NCI-H1436 (cell line): ENCODE results near the gene INPP5E.

Experiments
- DNase-seq: peaks from one replicate; lab custom pipeline; 2025; lab: John Stamatoyannopoulos, UW

INPP5E gene

DNA sequence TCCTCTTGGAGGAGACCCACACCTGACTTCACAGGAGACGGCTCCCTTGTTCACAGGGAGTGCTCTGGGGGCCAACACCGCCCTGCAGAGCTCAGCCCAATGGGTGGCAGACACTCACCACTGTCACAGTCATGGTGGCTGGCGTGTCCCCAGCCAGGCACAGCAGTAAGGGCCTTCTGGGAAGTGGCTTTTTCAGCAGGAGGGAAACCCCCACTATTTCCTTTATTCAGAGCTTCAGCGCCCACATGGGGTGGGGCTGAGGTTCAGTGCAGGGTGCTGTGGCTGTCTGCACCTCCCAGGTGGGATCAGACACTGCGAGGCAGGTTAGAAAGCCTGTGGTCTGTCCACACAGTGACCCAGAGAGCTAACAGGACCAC, 36.1 kb downstream of the INPP5E start:
- no peak for DNase-seq

DNA sequence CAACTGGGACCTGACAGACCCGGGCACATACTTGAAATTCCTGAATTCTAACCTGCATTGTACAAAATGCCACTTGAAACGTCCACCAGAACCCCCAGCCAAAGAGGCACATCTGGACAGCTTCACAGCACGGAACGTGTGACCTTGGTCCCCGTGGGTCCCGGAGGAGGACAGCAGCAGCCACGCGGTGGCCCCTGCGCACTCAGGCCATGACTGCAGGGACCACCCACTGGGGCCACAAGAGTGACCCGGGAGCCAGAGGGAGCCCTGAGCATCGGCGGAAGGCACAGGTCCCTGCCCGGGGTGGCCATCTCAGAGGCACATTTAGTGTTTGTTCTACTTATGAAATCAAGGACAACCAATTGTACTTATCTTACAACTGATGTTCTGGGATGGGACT, 37.6 kb downstream of the INPP5E start:
- DNase-seq = no peak

DNA sequence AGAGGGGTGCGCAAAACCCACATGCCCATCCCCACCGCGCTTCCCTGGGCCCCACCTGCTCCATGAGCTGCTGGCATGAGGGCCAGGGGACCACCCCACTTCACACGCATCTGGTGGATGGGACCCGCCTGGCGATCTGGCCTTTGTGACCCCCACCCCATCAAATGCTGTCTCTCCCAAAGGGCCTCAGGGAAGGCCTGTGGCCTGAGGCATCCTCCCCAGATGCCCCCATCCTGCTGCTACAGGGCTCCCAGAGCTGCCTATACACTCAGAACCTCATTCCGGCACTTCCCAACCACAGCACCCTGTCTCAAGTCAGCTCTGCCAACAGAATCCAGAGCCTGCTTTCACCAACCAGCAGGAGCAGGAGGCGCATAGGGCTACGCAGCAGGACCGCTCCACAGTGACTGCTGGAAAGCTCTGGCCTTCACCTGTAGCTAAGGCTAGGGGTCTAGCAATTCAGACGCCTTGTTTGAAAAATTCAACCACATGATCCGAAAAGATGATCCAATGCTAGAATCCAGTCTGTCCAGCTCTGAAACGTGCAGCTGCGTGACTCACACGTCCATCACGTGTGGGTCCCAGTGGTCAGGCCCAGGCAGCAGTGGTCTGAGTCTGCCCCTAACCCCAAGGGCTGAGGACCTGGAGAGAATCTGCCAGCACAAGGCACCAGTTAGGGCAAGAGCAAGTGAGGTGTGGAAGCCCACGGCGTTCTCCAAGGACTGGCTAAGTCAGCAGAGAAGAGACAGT, 38.3 kb downstream of the INPP5E start:
- DNase-seq = no peak

DNA sequence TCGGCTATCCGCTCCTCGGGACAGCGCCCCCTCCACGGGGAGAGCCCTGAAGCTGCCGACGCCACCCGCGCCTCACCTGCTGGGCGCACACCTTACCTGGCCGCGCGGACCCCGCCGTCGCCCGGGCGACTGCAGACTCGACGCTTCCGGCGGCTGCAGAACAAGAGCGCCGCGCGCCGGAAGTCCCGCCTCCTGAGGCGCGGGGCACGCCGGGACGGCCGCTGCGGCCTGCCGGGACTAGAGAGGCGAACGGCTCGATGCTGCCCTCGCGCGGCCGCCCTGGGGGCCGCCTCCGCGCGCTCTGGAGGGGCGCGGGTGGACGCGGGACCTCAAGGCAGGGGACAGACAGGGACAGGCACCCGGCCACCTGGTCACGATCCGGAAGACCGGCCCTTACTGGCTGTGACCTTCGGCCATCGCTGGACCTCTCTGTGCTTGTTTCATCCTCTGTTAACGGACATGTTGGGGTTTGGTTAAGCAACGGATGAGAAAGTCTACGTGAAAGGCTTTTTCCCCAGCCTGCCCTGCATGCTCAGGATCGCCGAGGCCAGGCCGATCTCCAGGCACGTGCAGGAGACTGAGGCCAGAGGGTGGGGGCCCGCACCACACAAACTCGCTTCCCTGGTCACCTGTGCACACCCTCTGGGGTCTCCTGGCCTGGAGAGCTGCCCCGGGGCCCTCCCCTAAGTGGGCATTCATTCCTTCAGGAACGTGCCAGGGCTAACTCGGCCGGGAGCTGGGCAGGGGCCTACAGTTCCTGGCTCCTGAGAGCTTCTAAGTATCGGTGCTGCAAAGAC, 39.4 kb downstream of the INPP5E start, which contains the start of gene SNAPC4:
Gene SNAPC4 (minus strand): TSS at position 133 of the 797 bp plus-strand sequence. CDS start 1,742 bp downstream, outside the sequence.
- DNase-seq = peak; percentile 84

DNA sequence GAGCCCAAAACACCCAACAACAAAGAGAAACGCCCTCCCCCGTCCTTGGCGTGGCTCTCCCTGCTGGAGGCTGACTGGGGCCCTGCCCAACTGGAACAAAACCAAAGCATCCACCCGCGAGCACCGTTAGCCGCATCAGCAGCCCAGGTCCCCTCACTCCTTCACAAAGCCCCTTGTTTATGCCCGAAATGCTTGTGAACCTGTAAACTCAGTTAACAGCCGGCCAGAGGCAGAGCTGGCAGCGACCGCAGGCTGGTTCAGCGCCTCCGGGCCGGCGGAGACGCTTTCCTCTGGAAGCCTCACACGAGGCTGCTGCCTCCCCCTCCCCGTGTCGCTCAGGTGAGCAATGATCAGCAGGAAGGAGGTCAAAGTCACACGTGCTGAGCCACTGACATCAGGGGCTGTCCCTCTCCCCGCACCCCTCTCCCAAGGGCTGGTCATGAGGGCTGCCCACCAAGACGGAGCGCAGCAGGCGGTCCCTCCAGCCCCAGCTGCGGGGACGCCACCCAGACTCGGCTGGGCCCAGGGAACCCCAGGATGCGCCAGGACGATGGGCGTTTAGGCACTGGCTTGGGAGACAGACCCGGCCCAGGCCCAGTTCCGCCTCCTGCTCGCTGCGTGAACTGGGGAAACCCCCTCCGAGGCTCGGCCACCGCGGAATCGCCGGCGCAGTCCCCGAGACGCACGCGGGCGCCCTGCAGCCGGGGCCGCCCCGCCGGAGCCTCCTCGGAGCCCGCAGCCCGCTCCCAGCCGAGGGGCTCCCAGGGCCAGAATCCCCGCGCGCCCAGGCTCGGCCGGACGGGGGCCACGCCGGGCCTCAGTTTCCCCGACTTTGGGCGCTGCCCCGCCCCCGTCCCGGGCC, 40.2 kb downstream of the INPP5E start:
- no peak for DNase-seq

DNA sequence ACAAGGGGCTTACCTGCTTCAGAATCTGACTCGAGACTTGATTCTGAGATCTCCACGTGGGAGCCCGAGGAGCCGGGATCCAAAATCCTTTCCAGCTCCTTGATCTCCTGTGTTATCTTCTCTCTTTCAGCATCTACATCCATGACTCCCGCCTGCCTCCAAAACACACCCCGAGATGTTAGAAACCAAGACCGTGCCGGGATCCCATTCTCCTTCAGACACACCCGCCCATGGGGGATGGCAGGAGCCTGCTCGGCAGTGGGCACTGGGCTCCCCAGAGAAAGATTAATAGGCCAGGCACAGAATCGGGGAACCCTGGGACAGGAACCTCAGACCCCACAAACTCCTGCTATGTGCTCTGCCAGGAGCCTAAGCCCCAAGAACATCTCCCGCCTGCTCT, 41.4 kb downstream of the INPP5E start:
- no peak for DNase-seq

DNA sequence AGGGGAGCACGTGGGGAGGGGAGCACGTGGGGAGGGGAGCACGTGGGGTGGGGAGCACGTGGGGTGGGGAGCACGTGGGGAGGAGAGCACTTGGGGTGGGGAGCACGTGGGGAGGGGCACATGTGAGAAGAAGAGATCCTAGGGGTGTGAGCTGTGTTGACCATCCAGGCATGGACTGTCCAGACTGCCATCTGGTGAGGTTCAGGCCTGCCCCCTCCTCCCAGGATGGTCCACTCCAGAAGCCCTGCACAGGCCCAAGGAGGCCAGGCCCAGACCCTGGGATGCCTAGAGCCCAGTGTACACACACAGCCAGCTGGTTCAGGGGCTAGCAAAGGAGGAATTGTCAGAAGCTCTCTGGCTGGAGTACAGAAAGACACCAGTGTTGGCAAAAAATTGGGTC, 42.0 kb downstream of the INPP5E start:
- no peak for DNase-seq

DNA sequence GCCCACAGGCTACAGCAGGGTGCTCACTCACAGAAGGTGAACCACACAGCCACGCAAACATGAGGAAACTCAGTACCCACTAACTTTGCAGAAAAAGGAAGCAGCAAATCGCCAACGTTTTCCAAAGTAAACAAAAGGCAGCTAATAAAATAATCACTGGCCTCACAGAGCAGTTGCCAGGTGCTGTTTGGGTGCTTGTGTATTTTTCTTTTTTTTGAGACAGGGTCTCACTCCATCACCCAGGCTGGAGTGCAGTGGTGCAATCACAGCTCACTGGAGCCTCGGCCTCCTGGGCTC, 43.5 kb downstream of the INPP5E start:
- DNase-seq = no peak

DNA sequence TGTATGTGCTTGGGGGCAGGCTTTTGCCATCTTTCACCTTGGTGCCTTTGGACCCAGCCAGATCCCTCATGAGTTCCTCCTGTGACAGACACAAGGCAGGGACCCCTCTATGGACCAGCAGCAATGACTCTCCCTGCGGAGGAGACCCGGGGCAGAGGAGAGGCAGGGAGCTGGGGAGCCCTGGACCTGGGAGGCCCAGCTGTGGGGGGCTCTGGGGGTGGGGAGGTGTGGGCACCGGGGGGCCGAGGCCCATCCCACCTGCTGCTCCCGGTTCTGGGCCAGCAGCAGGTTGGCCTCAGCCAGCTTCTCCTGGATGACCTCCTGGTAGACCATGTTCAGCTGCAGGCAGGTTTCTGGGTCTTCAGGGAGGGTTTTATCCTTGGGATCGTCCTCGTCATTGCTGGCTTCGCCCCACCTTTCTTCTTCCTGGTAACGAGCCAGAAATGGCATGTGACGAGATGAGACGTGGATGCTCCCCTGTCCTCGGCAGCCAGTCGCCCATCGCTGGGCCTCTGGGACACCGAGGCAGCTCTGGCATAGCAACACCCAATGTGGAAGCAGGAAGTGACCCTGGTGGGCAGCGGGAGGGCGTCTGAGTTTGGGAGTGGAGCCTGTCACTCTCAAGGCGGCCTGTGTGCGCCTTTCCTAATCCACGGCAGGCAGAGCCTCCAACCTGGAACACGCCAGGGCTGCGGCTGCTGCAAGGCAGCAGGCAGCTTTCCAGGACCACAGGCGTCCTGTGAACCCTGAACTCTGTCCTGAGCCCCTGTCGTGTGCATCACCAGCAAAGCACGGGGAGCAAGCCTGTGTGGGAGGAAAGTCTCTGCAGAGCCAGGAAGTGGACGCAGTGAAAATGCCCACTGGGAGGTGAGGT, 44.1 kb downstream of the INPP5E start:
- no peak for DNase-seq

DNA sequence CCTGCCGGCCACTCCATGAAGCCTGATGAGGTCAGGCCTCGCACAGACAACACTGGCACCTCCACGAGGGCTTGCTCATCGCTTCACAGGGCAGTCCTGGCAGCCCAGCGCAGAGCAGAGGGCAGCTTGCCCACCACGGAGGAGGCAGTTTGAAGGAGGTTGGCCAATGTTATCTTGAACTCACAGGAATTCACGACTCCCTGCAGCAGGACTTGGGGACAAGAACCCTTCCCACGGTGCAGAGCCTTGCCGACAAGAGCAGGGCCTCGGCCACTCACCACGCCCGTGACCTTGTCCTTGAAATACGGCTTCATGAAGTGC, 44.7 kb downstream of the INPP5E start:
- no peak for DNase-seq

DNA sequence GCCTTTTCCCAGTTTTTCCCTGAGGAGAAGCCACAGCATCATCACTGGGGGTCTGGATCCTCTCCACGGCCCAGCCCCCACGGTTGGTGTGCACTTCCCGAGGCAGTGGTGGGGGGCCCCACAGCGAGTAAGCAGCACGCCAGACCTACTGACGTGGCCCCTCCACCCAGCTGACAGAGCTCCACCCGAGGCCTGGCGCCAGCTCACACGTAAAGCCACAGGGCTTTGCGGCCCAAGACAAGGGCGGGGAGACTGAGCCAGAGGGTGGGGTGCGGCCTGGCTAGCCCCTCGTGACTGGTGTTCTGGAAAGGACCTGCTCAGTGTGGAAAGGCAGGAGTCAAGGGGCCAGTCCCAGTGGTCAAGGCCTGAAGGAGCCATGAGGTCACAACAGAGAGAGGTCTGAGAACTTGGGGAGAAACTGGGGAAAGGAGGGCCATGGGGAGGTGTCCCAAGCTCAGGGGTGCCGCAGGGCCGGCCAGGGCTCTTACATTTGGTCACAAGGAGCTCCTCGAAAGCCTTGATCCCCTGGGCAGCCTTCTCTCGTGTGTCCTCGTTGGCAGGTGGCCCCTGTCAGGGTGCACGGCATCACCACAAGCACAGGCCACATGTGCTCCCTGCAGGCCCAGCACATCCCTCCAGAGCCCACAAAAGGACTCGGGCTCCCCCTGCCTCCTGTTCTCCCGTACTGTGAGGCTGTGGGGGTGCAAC, 45.2 kb downstream of the INPP5E start:
- DNase-seq = no peak

DNA sequence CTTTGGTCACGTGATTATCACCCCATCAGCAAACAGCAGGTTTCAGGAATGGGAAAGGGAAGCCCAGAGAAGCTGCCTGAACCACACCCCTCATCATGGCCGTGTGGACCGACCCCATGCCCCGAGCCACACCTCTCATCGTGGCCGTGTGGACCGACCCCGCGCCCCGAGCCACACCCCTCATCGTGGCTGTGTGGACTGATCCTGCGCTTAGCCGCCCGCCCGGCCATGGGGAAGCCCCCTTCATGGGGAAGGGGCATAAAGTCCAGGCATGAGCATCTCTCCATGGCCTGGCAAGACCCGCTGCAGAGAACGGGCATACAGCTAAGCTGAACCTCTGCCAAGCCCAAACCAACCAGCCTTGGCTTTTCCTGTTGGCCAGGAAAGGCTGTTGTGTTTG, 46.1 kb downstream of the INPP5E start:
- no peak for DNase-seq

DNA sequence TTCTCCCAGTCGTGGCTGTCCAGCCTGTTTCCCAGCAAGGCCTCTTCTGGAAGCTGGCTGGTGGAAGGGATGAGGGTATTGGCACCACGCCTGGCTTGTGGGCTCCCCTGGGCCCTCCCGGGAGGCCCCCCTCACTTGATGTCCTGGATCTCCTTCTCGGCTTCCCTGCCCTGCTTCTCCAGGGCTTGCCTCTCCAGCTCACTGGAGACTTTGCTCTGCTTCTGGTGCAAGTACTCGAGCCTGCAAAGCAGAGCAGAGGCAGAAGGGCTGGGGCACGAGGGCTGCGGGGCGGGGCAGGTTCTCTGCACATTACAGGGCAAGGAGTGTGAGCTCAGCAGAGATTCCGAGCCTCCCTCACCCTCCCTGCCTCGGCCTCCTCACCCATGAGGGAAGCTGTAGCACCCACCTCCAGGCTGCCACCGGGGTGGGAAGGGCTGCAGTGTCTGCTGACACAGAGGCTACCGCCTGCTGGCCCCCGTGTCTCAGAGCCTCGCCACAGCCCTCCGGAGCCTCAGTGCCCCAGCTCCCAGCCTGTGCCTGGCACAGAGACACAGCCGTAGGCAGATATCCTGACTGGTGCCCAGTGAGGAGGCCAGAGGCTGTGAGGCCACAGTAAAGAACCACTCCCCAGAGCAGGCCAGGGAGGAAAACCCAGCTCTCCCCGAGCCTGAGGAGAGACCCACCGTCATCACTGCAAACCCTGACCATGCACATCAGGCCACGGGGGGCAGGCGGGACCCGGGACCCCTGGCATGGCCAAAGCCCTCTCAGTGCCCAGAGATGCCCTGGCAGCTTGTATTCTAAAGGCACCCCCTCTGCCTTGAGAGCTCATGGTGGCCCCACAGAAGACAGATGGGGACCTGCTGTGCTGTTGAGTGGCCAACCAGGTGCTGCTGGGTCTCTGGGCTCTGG, 46.9 kb downstream of the INPP5E start:
- DNase-seq = no peak

DNA sequence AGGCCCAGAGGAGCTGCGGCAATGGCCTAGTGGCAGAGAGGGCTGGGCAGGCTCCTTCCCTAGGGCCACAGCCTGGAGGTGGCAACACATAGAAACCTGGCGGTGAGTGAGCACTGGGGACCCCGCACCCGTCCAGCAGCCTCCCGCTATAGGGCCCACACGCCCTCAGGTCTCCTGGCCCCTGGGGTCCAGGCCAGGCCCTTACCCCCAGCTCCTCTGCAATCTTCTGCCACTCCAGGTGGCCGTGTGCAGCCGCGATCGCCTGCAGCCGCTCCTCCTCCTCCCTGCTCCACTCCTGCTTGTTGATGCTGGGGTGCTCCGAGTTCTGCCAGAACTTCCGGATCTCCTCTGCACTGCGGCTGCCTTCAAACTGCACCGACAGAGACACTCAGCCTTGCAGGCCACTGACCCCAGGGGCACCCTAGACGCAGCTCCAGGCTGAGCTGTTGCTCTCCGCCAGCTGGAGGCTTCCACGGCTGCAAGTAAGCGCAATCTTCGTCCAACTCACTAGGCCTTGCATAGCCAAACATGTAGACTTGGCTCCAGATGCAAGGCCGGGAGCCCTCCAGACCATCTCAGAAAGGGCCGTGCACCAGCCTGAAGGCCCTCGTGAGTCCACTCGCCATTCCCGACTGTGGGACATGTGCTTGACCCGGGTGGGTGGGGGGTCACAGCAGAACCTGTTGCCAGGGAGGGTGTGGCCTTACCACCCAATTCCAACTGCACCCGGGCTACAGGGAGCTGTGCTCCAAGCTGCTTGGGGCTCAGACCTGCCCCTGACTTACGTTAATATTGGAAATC, 47.7 kb downstream of the INPP5E start:
- no peak for DNase-seq

DNA sequence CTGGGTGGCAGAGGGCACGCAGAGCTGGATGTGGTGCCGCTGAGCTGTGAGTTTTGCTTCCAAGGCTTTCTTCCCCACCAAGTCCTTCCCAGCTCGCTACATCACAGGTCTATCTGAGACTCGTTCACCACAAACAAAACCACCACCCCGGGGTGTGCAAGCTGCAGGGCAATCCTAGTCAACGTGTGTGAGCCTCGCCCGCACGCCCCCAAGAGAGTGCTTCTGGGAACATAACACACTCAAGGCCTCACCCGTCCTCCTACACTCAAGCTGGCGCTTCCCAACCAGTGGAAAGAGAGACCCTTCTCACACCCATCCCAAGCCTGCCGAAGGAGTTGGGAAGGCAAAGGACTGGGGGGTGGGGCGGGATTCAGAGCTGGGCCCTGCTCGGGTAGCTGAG, 50.2 kb downstream of the INPP5E start:
- no peak for DNase-seq

DNA sequence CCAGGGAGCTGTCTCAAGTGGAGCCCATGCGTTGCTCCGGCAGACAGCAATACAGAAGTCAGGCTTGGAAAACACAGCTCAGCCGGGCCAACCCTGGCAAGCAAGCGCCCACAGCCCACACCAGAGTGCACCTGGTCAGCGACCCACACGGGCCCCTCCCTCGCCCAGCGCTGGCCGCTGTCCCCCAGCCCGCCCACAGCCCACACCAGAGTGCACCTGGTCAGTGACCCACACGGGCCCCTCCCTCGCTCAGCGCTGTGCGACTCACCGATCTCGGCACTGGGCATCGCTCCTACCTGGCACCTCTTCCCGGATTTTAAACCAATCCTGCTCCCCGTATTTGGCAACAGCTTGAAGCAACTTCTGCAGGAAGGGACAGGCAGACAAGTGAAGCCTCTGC, 52.4 kb downstream of the INPP5E start:
- no peak for DNase-seq

DNA sequence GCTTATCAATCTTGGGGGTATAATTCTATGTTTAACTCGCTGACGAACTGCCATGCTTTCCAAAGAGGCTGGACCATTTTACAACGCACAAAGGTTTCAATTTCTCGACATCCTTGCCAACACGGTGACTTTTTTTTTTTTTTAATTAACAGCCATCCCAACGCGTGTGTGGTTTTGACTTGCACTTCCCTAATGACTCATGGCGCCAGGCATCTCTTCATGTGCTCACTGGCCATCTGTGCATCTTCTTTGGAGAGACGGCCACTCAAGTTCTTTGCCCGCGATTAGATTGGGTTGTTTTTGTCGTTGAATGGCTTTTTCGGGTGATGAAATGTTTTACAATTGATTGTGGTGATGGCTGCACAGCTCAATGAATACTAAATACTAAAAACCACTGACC, 53.6 kb downstream of the INPP5E start:
- no peak for DNase-seq

DNA sequence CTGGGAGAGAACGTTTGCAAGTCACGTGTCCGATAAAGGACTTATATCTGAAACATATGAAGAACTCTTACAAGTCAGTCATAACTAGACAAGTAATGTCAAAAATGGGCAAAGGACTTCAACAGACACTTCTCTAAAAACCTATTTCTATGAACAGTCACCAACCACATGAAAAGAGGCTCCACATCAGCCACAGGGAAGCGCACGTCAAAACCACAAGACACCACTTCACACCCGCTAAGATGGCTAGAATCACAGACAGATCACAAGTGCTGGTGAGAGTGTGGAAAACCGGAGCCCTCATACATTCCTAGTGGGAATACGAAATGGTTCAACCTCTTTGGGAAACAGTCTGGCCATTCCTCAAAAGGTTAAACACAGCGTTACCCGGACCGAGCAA, 54.6 kb downstream of the INPP5E start:
- DNase-seq = no peak

DNA sequence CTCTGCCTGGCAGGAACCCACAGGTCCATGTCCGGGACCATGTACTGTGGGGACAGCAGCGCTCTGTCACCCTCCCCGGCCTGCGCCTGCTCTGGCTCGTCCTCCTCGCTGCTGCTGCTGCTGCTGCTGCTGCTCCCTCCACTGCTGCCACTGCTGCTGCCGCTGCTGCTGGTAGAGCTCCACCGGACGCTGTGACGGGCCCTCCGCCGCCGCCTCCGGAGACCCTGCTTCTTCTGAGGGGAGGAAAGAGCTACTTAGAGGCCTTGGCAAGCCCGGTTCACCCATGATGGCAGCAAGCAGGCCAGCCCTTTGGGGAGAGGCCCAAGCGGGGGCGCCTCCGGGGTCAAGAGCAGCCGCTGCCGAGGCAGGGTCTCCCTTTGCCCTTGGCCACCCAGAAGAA, 56.2 kb downstream of the INPP5E start:
- DNase-seq = no peak
